Measurements from ENCODE around the gene CYSLTR2.

Gene CYSLTR2

GRCh38 chr13:48653472-48653939, at the start of gene CYSLTR2:
CYSLTR2 (plus strand) TSS chr13:48653929; CDS start chr13:48706818, 52,889 bp downstream.
- no peak for DNase-seq (ENCODE audit: low read depth, low spot score)

GRCh38 chr13:48615049-48615448, 38.7 kb upstream of the CYSLTR2 start:
- no peak for DNase-seq (ENCODE audit: low read depth, low spot score)

- DNase-seq (ENCODE audit: low read depth, low spot score), result no peak
Measured at GRCh38 chr13:48618937-48619336, 34.8 kb upstream of the CYSLTR2 start.

GRCh38 chr13:48621056-48621455, 32.7 kb upstream of the CYSLTR2 start:
- DNase-seq (ENCODE audit: low read depth, low spot score), result no peak

GRCh38 chr13:48624016-48624415, 29.7 kb upstream of the CYSLTR2 start:
- DNase-seq (ENCODE audit: low read depth, low spot score), result no peak

GRCh38 chr13:48624858-48625257, 28.9 kb upstream of the CYSLTR2 start:
- no peak for DNase-seq (ENCODE audit: low read depth, low spot score)

GRCh38 chr13:48625413-48626076, 28.2 kb upstream of the CYSLTR2 start:
- DNase-seq (ENCODE audit: low read depth, low spot score), result no peak

GRCh38 chr13:48626077-48626449, 27.7 kb upstream of the CYSLTR2 start:
- no peak for DNase-seq (ENCODE audit: low read depth, low spot score)

GRCh38 chr13:48626726-48627451, 26.8 kb upstream of the CYSLTR2 start:
- DNase-seq (ENCODE audit: low read depth, low spot score), result no peak

GRCh38 chr13:48629277-48629676, 24.5 kb upstream of the CYSLTR2 start:
- DNase-seq (ENCODE audit: low read depth, low spot score), result no peak

- DNase-seq (ENCODE audit: low read depth, low spot score), result no peak
Measured at GRCh38 chr13:48630291-48630690, 23.4 kb upstream of the CYSLTR2 start.

GRCh38 chr13:48630773-48631172, 23.0 kb upstream of the CYSLTR2 start:
- DNase-seq (ENCODE audit: low read depth, low spot score), result no peak

- no peak for DNase-seq (ENCODE audit: low read depth, low spot score)
Measured at GRCh38 chr13:48631441-48631840, 22.3 kb upstream of the CYSLTR2 start.

- no peak for DNase-seq (ENCODE audit: low read depth, low spot score)
Measured at GRCh38 chr13:48633700-48634099, 20.0 kb upstream of the CYSLTR2 start.

GRCh38 chr13:48634636-48635035, 19.1 kb upstream of the CYSLTR2 start:
- DNase-seq (ENCODE audit: low read depth, low spot score), result no peak

- no peak for DNase-seq (ENCODE audit: low read depth, low spot score)
Measured at GRCh38 chr13:48635478-48635877, 18.3 kb upstream of the CYSLTR2 start.

GRCh38 chr13:48636550-48636949, 17.2 kb upstream of the CYSLTR2 start:
- no peak for DNase-seq (ENCODE audit: low read depth, low spot score)

- no peak for DNase-seq (ENCODE audit: low read depth, low spot score)
Measured at GRCh38 chr13:48637601-48638000, 16.1 kb upstream of the CYSLTR2 start.

- no peak for DNase-seq (ENCODE audit: low read depth, low spot score)
Measured at GRCh38 chr13:48640767-48641166, 13.0 kb upstream of the CYSLTR2 start.

GRCh38 chr13:48641404-48641803, 12.3 kb upstream of the CYSLTR2 start:
- no peak for DNase-seq (ENCODE audit: low read depth, low spot score)

- no peak for DNase-seq (ENCODE audit: low read depth, low spot score)
Measured at GRCh38 chr13:48642061-48642460, 11.7 kb upstream of the CYSLTR2 start.

- no peak for DNase-seq (ENCODE audit: low read depth, low spot score)
Measured at GRCh38 chr13:48643159-48643558, 10.6 kb upstream of the CYSLTR2 start.

GRCh38 chr13:48644141-48644540, 9.6 kb upstream of the CYSLTR2 start:
- DNase-seq (ENCODE audit: low read depth, low spot score), result no peak

Measured in iPS DF 19.7 (cell line).